Astrocyte of the spinal cord (primary cell): ENCODE results near the gene PRSS8.
"Not testable (repeated sequence)": the region's sequence is repeated elsewhere in the genome, so short reads cannot be mapped to it uniquely, and the experiment has no call there.

Source experiments
- DNase-seq: peaks from one replicate; pipeline ENCODE4 v3.0.0; 2011; ENCODE audit warnings: low read depth, low spot score
- H3K4me3 ChIP-seq: 2 replicates; pipeline ENCODE4 v1.5.1; 2011; ENCODE audit warnings: low read depth, mild to moderate bottlenecking, low read length, moderate library complexity
- CTCF ChIP-seq: IDR thresholded peaks from 2 replicates; pipeline ENCODE4 v1.5.1; 2012; ENCODE audit warnings: low read depth, mild to moderate bottlenecking, low read length, inconsistent platforms
- in situ Hi-C: cut with HindIII; loops from 2 replicates; pipeline ENCODE4 v1.10.0; 2017; ENCODE audit warnings: low sequenced_read_pairs

PRSS8 gene

DNA sequence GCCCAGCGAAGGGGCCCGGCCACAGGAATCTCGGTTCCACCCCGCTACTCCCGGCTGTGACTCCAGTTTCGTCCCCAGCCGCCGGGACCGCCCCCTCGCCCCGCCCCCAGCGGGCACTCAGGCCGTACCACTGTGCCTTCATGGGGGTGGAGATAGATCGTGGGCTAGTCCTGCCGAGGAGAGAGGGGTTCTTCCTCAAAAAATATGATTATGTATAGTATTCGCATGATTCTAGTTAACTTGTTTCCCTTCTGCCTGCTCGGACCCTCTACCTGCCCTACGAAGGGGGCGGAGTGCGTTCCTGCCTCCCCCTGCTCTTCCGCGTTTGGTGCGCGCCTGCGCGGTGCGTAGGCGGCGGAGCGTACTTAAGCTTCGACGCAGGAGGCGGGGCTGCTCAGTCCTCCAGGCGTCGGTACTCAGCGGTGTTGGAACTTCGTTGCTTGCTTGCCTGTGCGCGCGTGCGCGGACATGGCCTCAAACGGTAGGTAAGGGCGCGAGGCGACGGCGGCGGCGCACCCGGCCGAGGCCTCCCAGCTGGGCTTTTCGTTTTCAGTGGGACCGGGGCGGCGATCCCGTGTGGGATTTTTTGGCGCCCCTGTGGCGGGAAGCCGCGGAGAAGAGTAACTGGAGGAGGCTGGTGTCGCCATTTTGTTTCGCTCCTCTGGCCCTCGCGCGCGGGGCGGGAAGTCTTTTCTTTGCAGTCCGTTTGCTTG lies 44.4 kb upstream of the PRSS8 start, which contains the start of gene FUS:
Gene FUS (plus strand): TSS at position 393 of the 713 bp plus-strand sequence. CDS start 76 bp downstream, at position 469.
- in situ Hi-C loops = loop anchor here (25.0 kb wide), 1 partner anchor 282 kb away; the partner anchor contains the start of genes ARMC5 and TGFB1I1
- no peak for TF ChIP-seq CTCF
- DNase-seq = peak; percentile 89
- H3K4me3 ChIP-seq = peak within 1 kb of the TSS; percentile 98

DNA sequence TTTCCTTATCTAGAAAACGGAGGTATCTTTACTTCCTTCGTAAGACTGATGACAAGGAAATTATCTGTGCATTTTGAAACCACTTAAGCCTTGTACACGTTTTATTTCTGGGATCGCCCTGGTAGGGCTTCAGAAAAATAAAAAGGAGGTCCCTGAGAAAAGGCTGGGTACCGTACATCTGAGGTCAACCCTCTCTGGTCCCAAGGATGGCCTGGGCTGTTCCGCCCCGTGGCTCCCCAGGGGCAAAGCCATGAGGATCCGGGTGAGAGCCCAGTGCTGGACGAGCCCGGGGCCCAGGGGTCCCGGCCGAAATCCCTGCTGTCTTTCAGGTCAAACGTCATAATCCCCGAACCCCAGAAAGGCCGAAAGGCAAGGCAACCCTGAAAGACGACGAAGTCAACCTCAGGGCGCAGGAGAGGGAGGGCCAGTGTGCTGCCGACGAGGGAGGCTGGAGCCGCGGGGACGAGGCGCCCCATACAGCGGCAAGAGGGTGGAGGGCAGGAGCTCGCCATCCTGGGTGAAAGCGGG lies 43.8 kb upstream of the PRSS8 start:
- no peak for TF ChIP-seq CTCF
- in situ Hi-C loops = loop anchor here (25.0 kb wide), 1 partner anchor 283 kb away; the partner anchor contains the start of genes ARMC5 and TGFB1I1

GRCh38 chr16:31177136-31177535 lies 41.6 kb upstream of the PRSS8 start:
- no peak overlapping the region for H3K4me3 ChIP-seq
- in situ Hi-C loops = loop anchor here (25.0 kb wide), 1 partner anchor 285 kb away; the partner anchor contains the start of genes ARMC5 and TGFB1I1
- no peak for TF ChIP-seq CTCF
- DNase-seq = peak; percentile 82

More for the DNA sequence above, 43.8 kb upstream of the PRSS8 start:
- H3K4me3 ChIP-seq = peak overlapping the region; percentile 98
- no peak for DNase-seq

DNA sequence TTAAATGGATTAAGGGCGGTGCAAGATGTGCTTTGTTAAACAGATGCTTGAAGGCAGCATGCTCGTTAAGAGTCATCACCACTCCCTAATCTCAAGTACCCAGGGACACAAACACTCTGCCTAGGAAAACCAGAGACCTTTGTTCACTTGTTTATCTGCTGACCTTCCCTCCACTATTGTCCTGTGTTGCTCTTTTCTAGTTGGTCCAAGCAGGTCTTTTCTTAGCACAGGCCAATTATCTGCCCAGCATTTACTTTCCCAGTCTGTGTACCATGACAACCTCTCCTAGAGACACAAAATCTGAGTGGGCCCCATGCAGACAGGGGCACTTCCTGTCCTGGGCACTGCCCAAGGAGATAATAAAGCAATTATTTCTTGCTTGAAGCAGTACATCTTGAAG lies 34.5 kb upstream of the PRSS8 start:
- H3K4me3 ChIP-seq, DNase-seq, in situ Hi-C loops: not testable (repeated sequence)

- DNase-seq = no peak
- in situ Hi-C loops = no loop called here
- no peak overlapping the region for H3K4me3 ChIP-seq
- no peak for TF ChIP-seq CTCF
Observed at GRCh38 chr16:31168848-31169247, 33.3 kb upstream of the PRSS8 start.

DNA sequence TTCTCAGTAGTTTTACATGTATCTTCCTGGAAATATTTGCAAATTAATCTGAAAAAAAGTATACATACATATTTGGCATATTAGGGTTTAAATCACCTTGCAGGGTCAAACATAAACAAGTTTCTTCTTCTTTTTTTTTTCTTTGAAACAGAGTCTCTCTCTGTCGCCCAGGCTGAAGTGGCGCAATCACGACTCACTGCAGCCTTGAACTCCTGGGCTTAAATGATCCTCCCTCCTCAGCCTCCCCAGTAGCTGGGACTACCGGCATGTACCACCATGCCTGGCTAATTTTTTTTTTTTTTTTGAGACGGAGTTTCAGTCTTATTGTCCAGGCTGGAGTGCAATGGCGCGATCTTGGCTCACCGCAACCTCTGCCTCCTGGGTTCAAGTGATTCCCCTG lies 31.8 kb upstream of the PRSS8 start:
- no peak for DNase-seq
- no peak for TF ChIP-seq CTCF
- in situ Hi-C loops = no loop called here
- H3K4me3 ChIP-seq = no peak overlapping the region

GRCh38 chr16:31157136-31157535 lies 21.6 kb upstream of the PRSS8 start:
- H3K4me3 ChIP-seq = no peak overlapping the region
- DNase-seq = no peak
- no peak for TF ChIP-seq CTCF
- in situ Hi-C loops = no loop called here

- DNase-seq, H3K4me3 ChIP-seq, in situ Hi-C loops: not testable (repeated sequence)
Observed at GRCh38 chr16:31150976-31151375, 15.4 kb upstream of the PRSS8 start.
